A549 (cell line): ENCODE results near the gene OGDH.

ENCODE experiments used
- CEBPB ChIP-seq, 2 experiments: fragments of >200 bp in 1 of 2; sonication (Bioruptor Twin) in 1 of 2; formaldehyde crosslinking in 1 of 2; IDR thresholded peaks; 2 replicates each; pipeline ENCODE4 v1.6.1; 2012 to 2016
- EP300 ChIP-seq, 2 experiments: fragments of >200 bp; sonication (Bioruptor Twin); formaldehyde crosslinking; IDR thresholded peaks; 2 replicates in 1 of 2; 3 replicates in 1 of 2; pipeline ENCODE4 v1.6.1; 2016 to 2017
- TF ChIP-seq, protein P1 (sequence below): fragments of >200 bp; sonication (Bioruptor Twin); formaldehyde crosslinking; IDR thresholded peaks from 3 replicates; pipeline ENCODE4 v1.5.1; 2016
- TF ChIP-seq, protein P2 (sequence below): fragments of 150-350 bp; IDR thresholded peaks from 2 replicates; pipeline ENCODE4 v1.6.1; 2014; ENCODE audit warnings: low read depth, mild to moderate bottlenecking, low read length

GRCh38 chr7:44740055-44740454 lies 133.6 kb downstream of the OGDH start:
- TF ChIP-seq CEBPB (IDR thresholded peaks at IDR 0.05) = no peak
- TF ChIP-seq, protein P1, sequence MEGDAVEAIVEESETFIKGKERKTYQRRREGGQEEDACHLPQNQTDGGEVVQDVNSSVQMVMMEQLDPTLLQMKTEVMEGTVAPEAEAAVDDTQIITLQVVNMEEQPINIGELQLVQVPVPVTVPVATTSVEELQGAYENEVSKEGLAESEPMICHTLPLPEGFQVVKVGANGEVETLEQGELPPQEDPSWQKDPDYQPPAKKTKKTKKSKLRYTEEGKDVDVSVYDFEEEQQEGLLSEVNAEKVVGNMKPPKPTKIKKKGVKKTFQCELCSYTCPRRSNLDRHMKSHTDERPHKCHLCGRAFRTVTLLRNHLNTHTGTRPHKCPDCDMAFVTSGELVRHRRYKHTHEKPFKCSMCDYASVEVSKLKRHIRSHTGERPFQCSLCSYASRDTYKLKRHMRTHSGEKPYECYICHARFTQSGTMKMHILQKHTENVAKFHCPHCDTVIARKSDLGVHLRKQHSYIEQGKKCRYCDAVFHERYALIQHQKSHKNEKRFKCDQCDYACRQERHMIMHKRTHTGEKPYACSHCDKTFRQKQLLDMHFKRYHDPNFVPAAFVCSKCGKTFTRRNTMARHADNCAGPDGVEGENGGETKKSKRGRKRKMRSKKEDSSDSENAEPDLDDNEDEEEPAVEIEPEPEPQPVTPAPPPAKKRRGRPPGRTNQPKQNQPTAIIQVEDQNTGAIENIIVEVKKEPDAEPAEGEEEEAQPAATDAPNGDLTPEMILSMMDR = no peak
- TF ChIP-seq EP300 (IDR thresholded peaks at IDR 0.05) = no peak
- TF ChIP-seq, protein P2, sequence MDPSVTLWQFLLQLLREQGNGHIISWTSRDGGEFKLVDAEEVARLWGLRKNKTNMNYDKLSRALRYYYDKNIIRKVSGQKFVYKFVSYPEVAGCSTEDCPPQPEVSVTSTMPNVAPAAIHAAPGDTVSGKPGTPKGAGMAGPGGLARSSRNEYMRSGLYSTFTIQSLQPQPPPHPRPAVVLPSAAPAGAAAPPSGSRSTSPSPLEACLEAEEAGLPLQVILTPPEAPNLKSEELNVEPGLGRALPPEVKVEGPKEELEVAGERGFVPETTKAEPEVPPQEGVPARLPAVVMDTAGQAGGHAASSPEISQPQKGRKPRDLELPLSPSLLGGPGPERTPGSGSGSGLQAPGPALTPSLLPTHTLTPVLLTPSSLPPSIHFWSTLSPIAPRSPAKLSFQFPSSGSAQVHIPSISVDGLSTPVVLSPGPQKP = no peak
